GM23338 (cell line): ENCODE measurements around the gene CWC15. TPM values are rescaled to one million over a fixed set of nuclear protein-coding genes. Genes with fewer than 3 reads are reported as not detected.

ENCODE experiments used
- ATAC-seq: fragments of 200-7000 bp; cut with Tn5 transposase; 3 replicates; pipeline ENCODE4 v1.9.1; 2020
- DNase-seq: peaks from one replicate; pipeline ENCODE4 v3.0.0-alpha.2; 2015; ENCODE audit warnings: low spot score
- H2AFZ ChIP-seq: fragments of 200-600 bp; sonication (generic); 2 replicates; pipeline ENCODE4 v1.8.0; 2016; ENCODE audit warnings: antibody characterized with exemption, mild to moderate bottlenecking, moderate library complexity
- H3F3A ChIP-seq: fragments of 200-600 bp; sonication (generic); replicated peaks from 2 replicates; pipeline ENCODE4 v1.8.0; 2017; ENCODE audit warnings: antibody characterized with exemption, mixed run types, low read depth
- H3K27ac ChIP-seq: fragments of 200-600 bp; sonication (generic); 2 replicates; pipeline ENCODE4 v1.6.1; 2016; ENCODE audit warnings: low read depth
- H3K27me3 ChIP-seq: fragments of 200-600 bp; sonication (generic); 2 replicates; pipeline ENCODE4 v1.8.0; 2016; ENCODE audit warnings: mild to moderate bottlenecking, mixed run types, moderate library complexity; ENCODE audit not compliant: insufficient read depth
- H3K36me3 ChIP-seq: fragments of 200-600 bp; sonication (generic); 2 replicates; pipeline ENCODE4 v1.8.0; 2016; ENCODE audit warnings: mild to moderate bottlenecking; ENCODE audit not compliant: insufficient read depth
- H3K4me1 ChIP-seq: fragments of 200-600 bp; sonication (generic); 2 replicates; pipeline ENCODE4 v1.8.0; 2016; ENCODE audit warnings: mild to moderate bottlenecking, moderate library complexity; ENCODE audit not compliant: insufficient read depth
- H3K4me2 ChIP-seq: fragments of 200-600 bp; sonication (generic); 2 replicates; pipeline ENCODE4 v1.7.1; 2017; ENCODE audit warnings: mixed run types
- H3K4me3 ChIP-seq: fragments of 200-600 bp; sonication (generic); 2 replicates; pipeline ENCODE4 v1.6.1; 2016; ENCODE audit warnings: mixed run types
- H3K79me2 ChIP-seq: fragments of 200-600 bp; sonication (generic); replicated peaks from 2 replicates; pipeline ENCODE4 v1.8.0; 2017; ENCODE audit warnings: mild to moderate bottlenecking; ENCODE audit not compliant: insufficient read depth
- H3K9me2 ChIP-seq: fragments of 200-600 bp; sonication (generic); 2 replicates; pipeline ENCODE4 v1.8.0; 2017; ENCODE audit not compliant: insufficient read depth
- H4K20me1 ChIP-seq: fragments of 200-600 bp; sonication (generic); replicated peaks from 2 replicates; pipeline ENCODE4 v1.8.0; 2017; ENCODE audit warnings: mild to moderate bottlenecking; ENCODE audit not compliant: insufficient read depth
- H3K27ac Mint-ChIP-seq: 2 replicates; pipeline ENCODE4 v1.8.0; 2020; ENCODE audit warnings: inconsistent platforms, mild to moderate bottlenecking, moderate library complexity, mixed read lengths
- H3K27me3 Mint-ChIP-seq: 3 replicates; pipeline ENCODE4 v1.8.0; 2022; ENCODE audit warnings: low read depth, mild to moderate bottlenecking, moderate library complexity, mixed read lengths, inconsistent platforms; ENCODE audit not compliant: insufficient read depth, poor library complexity
- H3K36me3 Mint-ChIP-seq: 3 replicates; pipeline ENCODE4 v1.8.0; 2021; ENCODE audit warnings: low read depth, mild to moderate bottlenecking, inconsistent platforms, moderate library complexity, mixed read lengths
- H3K4me1 Mint-ChIP-seq: 3 replicates; pipeline ENCODE4 v1.8.0; 2020; ENCODE audit warnings: mild to moderate bottlenecking, inconsistent platforms, mixed read lengths
- H3K4me3 Mint-ChIP-seq: 3 replicates; pipeline ENCODE4 v1.8.0; 2021; ENCODE audit warnings: moderate library complexity, mild to moderate bottlenecking, inconsistent platforms, mixed read lengths
- H3K9me3 Mint-ChIP-seq: 3 replicates; pipeline ENCODE4 v1.8.0; 2020; ENCODE audit warnings: moderate library complexity, mild to moderate bottlenecking, inconsistent platforms, mixed read lengths
- CREB1 ChIP-seq: fragments of 250-450 bp; sonication (Bioruptor Pico); IDR thresholded peaks from 2 replicates; pipeline ENCODE4 v1.5.0; 2020; ENCODE audit warnings: low read depth, mild to moderate bottlenecking, moderate library complexity
- EZH2 ChIP-seq: fragments of 200-600 bp; sonication (generic); IDR thresholded peaks from one replicate; pipeline ENCODE4 v1.8.0; 2017; ENCODE audit warnings: antibody characterized with exemption, mild to moderate bottlenecking, low read depth; ENCODE audit not compliant: unreplicated experiment
- EZH2phosphoT487 ChIP-seq: fragments of 200-600 bp; sonication (generic); IDR thresholded peaks from one replicate; pipeline ENCODE4 v1.8.1; 2018; ENCODE audit warnings: antibody characterized with exemption; ENCODE audit not compliant: unreplicated experiment
- JUNB ChIP-seq: IDR thresholded peaks from one replicate; pipeline ENCODE4 v1.6.1; 2016; ENCODE audit warnings: antibody characterized with exemption; ENCODE audit not compliant: unreplicated experiment
- NANOG ChIP-seq: IDR thresholded peaks from 2 replicates; pipeline ENCODE4 v1.6.1; 2016; ENCODE audit warnings: antibody characterized with exemption, borderline replicate concordance
- POLR2AphosphoS5 ChIP-seq: IDR thresholded peaks from 2 replicates; pipeline ENCODE4 v1.6.1; 2016; ENCODE audit warnings: antibody characterized with exemption, low read depth
- STAT1 ChIP-seq: IDR thresholded peaks from one replicate; pipeline ENCODE4 v1.6.1; 2016; ENCODE audit warnings: antibody characterized with exemption; ENCODE audit not compliant: unreplicated experiment
- ZNF114 ChIP-seq: fragments of 250-450 bp; sonication (Bioruptor Pico); IDR thresholded peaks from 2 replicates; pipeline ENCODE4 v1.5.0; 2020; ENCODE audit warnings: mild to moderate bottlenecking, moderate library complexity
- ZNF331 ChIP-seq: fragments of 250-450 bp; sonication (Bioruptor Pico); IDR thresholded peaks from 2 replicates; pipeline ENCODE4 v1.5.0; 2020; ENCODE audit warnings: low read depth, mild to moderate bottlenecking, moderate library complexity
- polyA plus RNA-seq: library from polyadenylated mRNA; unstranded; fragments of >200 nt; fragmentation: Nextera tagmentation; extraction: Ambion mirVana; gene quantifications from 2 replicates; pipeline ENCODE4 v1.2.1, GENCODE V29; 2016
- total RNA-seq: library from RNA; depleted of rRNA; stranded (reverse); fragments of >200 nt; shearing (Covaris generic); gene quantifications from 2 replicates; pipeline ENCODE4 v1.2.3, GENCODE V29; 2014
- TF ChIP-seq, protein P1 (sequence below): IDR thresholded peaks from 2 replicates; pipeline ENCODE4 v1.6.1; 2016; ENCODE audit warnings: antibody characterized with exemption
- TF ChIP-seq, protein P2 (sequence below), 2 experiments: fragments of 200-600 bp in 1 of 2; sonication (generic) in 1 of 2; conservative IDR thresholded peaks; 2 replicates each; pipeline versions ENCODE4 v1.5.1 to v1.6.1; 2016 to 2017; ENCODE audit warnings: antibody characterized with exemption in 2 of 2, low read depth in 2 of 2, mild to moderate bottlenecking in 2 of 2, moderate library complexity in 1 of 2
- TF ChIP-seq, protein P3 (sequence below): IDR thresholded peaks from one replicate; pipeline ENCODE4 v1.6.1; 2018; ENCODE audit warnings: antibody characterized with exemption; ENCODE audit not compliant: unreplicated experiment
- TF ChIP-seq, protein P4 (sequence below): fragments of 250-450 bp; sonication (Bioruptor Pico); IDR thresholded peaks from 2 replicates; pipeline ENCODE4 v1.5.0; 2020; ENCODE audit warnings: mild to moderate bottlenecking, moderate library complexity

The CWC15 gene
- total and polyA plus RNA-seq, 2 experiments from 2014 or later: 31.9 to 168 TPM

DNA sequence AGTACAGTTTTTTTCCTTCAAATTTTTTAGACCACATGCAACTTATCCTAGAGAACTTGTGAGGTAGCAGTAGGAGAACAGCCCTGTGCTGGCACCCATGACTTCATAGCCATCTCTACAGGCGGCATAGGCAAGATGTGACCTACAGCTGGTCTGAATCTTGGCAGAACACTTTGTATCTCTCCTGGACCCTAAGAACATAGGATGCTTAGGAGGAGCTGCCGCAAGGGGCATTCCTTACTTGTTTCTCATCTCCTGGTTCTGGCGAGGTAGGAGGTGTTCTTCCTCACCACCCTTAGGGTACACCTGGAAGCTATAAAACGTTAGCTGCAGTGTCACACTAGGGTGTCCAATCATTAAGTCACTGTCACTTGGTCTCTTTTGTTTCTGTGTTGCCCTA lies 16.4 kb downstream of the CWC15 start:
- ATAC-seq (no peak), DNase-seq (no peak)
- H3K27me3 Mint-ChIP-seq: no peaks in the 10 kb centered on the region
- H3K36me3 ChIP-seq: peaks cover 4% of the 10 kb centered on the region; the same call in 1 of the 2 replicates
- H3K4me1 Mint-ChIP-seq: no peaks in the 10 kb centered on the region
- no peaks in the 10 kb centered on the region for H3K36me3 Mint-ChIP-seq
- H3K4me1 ChIP-seq: no peaks in the 10 kb centered on the region
- no peak overlapping the region for H3K27ac ChIP-seq
- TF ChIP-seq, protein P1, sequence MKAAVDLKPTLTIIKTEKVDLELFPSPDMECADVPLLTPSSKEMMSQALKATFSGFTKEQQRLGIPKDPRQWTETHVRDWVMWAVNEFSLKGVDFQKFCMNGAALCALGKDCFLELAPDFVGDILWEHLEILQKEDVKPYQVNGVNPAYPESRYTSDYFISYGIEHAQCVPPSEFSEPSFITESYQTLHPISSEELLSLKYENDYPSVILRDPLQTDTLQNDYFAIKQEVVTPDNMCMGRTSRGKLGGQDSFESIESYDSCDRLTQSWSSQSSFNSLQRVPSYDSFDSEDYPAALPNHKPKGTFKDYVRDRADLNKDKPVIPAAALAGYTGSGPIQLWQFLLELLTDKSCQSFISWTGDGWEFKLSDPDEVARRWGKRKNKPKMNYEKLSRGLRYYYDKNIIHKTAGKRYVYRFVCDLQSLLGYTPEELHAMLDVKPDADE: no peak
- TF ChIP-seq ZNF114 (no peak), ZNF331 (CRISPR knock-in tag) (no peak), EZH2 (no peak), POLR2AphosphoS5 (no peak), EZH2phosphoT487 (no peak), NANOG (no peak), CREB1 (CRISPR knock-in tag) (no peak), JUNB (no peak), STAT1 (no peak)
- TF ChIP-seq, protein P2, sequence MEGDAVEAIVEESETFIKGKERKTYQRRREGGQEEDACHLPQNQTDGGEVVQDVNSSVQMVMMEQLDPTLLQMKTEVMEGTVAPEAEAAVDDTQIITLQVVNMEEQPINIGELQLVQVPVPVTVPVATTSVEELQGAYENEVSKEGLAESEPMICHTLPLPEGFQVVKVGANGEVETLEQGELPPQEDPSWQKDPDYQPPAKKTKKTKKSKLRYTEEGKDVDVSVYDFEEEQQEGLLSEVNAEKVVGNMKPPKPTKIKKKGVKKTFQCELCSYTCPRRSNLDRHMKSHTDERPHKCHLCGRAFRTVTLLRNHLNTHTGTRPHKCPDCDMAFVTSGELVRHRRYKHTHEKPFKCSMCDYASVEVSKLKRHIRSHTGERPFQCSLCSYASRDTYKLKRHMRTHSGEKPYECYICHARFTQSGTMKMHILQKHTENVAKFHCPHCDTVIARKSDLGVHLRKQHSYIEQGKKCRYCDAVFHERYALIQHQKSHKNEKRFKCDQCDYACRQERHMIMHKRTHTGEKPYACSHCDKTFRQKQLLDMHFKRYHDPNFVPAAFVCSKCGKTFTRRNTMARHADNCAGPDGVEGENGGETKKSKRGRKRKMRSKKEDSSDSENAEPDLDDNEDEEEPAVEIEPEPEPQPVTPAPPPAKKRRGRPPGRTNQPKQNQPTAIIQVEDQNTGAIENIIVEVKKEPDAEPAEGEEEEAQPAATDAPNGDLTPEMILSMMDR (conservative IDR thresholded peaks at IDR 0.05; ENCODE audit: low read depth in 2 of 2): no peak
- TF ChIP-seq, protein P3, sequence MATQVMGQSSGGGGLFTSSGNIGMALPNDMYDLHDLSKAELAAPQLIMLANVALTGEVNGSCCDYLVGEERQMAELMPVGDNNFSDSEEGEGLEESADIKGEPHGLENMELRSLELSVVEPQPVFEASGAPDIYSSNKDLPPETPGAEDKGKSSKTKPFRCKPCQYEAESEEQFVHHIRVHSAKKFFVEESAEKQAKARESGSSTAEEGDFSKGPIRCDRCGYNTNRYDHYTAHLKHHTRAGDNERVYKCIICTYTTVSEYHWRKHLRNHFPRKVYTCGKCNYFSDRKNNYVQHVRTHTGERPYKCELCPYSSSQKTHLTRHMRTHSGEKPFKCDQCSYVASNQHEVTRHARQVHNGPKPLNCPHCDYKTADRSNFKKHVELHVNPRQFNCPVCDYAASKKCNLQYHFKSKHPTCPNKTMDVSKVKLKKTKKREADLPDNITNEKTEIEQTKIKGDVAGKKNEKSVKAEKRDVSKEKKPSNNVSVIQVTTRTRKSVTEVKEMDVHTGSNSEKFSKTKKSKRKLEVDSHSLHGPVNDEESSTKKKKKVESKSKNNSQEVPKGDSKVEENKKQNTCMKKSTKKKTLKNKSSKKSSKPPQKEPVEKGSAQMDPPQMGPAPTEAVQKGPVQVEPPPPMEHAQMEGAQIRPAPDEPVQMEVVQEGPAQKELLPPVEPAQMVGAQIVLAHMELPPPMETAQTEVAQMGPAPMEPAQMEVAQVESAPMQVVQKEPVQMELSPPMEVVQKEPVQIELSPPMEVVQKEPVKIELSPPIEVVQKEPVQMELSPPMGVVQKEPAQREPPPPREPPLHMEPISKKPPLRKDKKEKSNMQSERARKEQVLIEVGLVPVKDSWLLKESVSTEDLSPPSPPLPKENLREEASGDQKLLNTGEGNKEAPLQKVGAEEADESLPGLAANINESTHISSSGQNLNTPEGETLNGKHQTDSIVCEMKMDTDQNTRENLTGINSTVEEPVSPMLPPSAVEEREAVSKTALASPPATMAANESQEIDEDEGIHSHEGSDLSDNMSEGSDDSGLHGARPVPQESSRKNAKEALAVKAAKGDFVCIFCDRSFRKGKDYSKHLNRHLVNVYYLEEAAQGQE: no peak
- TF ChIP-seq, protein P4, sequence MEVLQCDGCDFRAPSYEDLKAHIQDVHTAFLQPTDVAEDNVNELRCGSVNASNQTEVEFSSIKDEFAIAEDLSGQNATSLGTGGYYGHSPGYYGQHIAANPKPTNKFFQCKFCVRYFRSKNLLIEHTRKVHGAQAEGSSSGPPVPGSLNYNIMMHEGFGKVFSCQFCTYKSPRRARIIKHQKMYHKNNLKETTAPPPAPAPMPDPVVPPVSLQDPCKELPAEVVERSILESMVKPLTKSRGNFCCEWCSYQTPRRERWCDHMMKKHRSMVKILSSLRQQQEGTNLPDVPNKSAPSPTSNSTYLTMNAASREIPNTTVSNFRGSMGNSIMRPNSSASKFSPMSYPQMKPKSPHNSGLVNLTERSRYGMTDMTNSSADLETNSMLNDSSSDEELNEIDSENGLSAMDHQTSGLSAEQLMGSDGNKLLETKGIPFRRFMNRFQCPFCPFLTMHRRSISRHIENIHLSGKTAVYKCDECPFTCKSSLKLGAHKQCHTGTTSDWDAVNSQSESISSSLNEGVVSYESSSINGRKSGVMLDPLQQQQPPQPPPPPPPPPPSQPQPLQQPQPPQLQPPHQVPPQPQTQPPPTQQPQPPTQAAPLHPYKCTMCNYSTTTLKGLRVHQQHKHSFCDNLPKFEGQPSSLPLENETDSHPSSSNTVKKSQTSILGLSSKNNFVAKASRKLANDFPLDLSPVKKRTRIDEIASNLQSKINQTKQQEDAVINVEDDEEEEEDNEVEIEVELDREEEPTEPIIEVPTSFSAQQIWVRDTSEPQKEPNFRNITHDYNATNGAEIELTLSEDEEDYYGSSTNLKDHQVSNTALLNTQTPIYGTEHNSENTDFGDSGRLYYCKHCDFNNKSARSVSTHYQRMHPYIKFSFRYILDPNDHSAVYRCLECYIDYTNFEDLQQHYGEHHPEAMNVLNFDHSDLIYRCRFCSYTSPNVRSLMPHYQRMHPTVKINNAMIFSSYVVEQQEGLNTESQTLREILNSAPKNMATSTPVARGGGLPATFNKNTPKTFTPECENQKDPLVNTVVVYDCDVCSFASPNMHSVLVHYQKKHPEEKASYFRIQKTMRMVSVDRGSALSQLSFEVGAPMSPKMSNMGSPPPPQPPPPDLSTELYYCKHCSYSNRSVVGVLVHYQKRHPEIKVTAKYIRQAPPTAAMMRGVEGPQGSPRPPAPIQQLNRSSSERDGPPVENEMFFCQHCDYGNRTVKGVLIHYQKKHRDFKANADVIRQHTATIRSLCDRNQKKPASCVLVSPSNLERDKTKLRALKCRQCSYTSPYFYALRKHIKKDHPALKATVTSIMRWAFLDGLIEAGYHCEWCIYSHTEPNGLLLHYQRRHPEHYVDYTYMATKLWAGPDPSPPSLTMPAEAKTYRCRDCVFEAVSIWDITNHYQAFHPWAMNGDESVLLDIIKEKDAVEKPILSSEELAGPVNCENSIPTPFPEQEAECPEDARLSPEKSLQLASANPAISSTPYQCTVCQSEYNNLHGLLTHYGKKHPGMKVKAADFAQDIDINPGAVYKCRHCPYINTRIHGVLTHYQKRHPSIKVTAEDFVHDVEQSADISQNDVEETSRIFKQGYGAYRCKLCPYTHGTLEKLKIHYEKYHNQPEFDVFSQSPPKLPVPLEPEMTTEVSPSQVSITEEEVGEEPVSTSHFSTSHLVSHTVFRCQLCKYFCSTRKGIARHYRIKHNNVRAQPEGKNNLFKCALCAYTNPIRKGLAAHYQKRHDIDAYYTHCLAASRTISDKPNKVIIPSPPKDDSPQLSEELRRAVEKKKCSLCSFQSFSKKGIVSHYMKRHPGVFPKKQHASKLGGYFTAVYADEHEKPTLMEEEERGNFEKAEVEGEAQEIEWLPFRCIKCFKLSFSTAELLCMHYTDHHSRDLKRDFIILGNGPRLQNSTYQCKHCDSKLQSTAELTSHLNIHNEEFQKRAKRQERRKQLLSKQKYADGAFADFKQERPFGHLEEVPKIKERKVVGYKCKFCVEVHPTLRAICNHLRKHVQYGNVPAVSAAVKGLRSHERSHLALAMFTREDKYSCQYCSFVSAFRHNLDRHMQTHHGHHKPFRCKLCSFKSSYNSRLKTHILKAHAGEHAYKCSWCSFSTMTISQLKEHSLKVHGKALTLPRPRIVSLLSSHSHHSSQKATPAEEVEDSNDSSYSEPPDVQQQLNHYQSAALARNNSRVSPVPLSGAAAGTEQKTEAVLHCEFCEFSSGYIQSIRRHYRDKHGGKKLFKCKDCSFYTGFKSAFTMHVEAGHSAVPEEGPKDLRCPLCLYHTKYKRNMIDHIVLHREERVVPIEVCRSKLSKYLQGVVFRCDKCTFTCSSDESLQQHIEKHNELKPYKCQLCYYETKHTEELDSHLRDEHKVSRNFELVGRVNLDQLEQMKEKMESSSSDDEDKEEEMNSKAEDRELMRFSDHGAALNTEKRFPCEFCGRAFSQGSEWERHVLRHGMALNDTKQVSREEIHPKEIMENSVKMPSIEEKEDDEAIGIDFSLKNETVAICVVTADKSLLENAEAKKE: no peak
- H2AFZ ChIP-seq: no peak overlapping the region
- no peak overlapping the region for H3K4me3 Mint-ChIP-seq
- H3K4me3 ChIP-seq: no peak overlapping the region
- peaks cover 2% of the 10 kb centered on the region; the same call in 1 of the 2 replicates for H4K20me1 ChIP-seq
- no peaks in the 10 kb centered on the region for H3F3A ChIP-seq
- H3K27me3 ChIP-seq: no peaks in the 10 kb centered on the region
- no peak overlapping the region for H3K27ac Mint-ChIP-seq
- no peaks in the 10 kb centered on the region for H3K9me3 Mint-ChIP-seq
- H3K79me2 ChIP-seq: no peaks in the 10 kb centered on the region
- H3K4me2 ChIP-seq: no peak overlapping the region
- no peaks in the 10 kb centered on the region for H3K9me2 ChIP-seq
